C4-2B (cell line): ENCODE data around the gene LPP.

Experiments
- H3K27ac ChIP-seq: fragments of 450-650 bp; 2 replicates; pipeline ENCODE4 v1.5.1; 2017
- CTCF ChIP-seq: fragments of 450-650 bp; conservative IDR thresholded peaks from 2 replicates; pipeline ENCODE4 v1.5.1; 2017; ENCODE audit warnings: mild to moderate bottlenecking
- ZFX ChIP-seq: fragments of 450-650 bp; IDR thresholded peaks from 2 replicates; pipeline ENCODE4 v1.6.1; 2017

LPP gene

GRCh38 chr3:188303286-188303799 is 149.4 kb downstream of the LPP start:
- TF ChIP-seq ZFX, result no peak
- no peak; the same call in 1 of the 2 replicates for TF ChIP-seq CTCF
- H3K27ac ChIP-seq, result no peak overlapping the region

GRCh38 chr3:188303823-188304222 is 149.9 kb downstream of the LPP start:
- H3K27ac ChIP-seq, result no peak overlapping the region
- TF ChIP-seq CTCF, result no peak
- TF ChIP-seq ZFX, result no peak

GRCh38 chr3:188304501-188304900 is 150.5 kb downstream of the LPP start:
- no peak for TF ChIP-seq CTCF
- no peak for TF ChIP-seq ZFX
- no peak overlapping the region for H3K27ac ChIP-seq

- no peak for TF ChIP-seq ZFX
- TF ChIP-seq CTCF, result no peak
- no peak overlapping the region for H3K27ac ChIP-seq
Observed at GRCh38 chr3:188305220-188305619, 151.3 kb downstream of the LPP start.

- TF ChIP-seq CTCF, result no peak
- TF ChIP-seq ZFX, result no peak
- no peak overlapping the region for H3K27ac ChIP-seq
Observed at GRCh38 chr3:188306435-188307005, 152.6 kb downstream of the LPP start.

- TF ChIP-seq ZFX (no peak), CTCF (no peak)
- H3K27ac ChIP-seq, result no peak overlapping the region
Observed at GRCh38 chr3:188309437-188310269, 155.7 kb downstream of the LPP start.

GRCh38 chr3:188310270-188310710 is 156.3 kb downstream of the LPP start:
- no peak overlapping the region for H3K27ac ChIP-seq
- TF ChIP-seq CTCF (no peak), ZFX (no peak)
